PC-9 (cell line): ENCODE measurements around the gene CECR2.

ENCODE experiments used
- CTCF ChIP-seq: fragments of 200-600 bp; sonication (generic); conservative IDR thresholded peaks from 2 replicates; pipeline ENCODE4 v1.6.1; 2017; ENCODE audit warnings: mixed run types, antibody characterized with exemption, mild to moderate bottlenecking, moderate library complexity
- EZH2 ChIP-seq: fragments of 200-600 bp; sonication (generic); IDR thresholded peaks from 2 replicates; pipeline ENCODE4 v1.8.0; 2017; ENCODE audit warnings: antibody characterized with exemption, low read depth

GRCh38 chr22:17554814-17555213, 185.6 kb downstream of the CECR2 start:
- TF ChIP-seq CTCF (no peak), EZH2 (no peak)
